HEK293 (cell line): ENCODE results near the gene STOML3.
A peak's percentile ranks its signal among the peaks of the same experiment; 100 is the strongest.

ENCODE experiments used
- GLIS1 ChIP-seq: fragments of 450-650 bp; formaldehyde crosslinking; IDR thresholded peaks from 2 replicates; pipeline ENCODE4 v1.5.1; 2016; ENCODE audit warnings: missing biosample characterization, missing genetic modification characterization
- KLF16 ChIP-seq: fragments of 450-650 bp; formaldehyde crosslinking; IDR thresholded peaks from 2 replicates; pipeline ENCODE4 v1.5.1; 2017; ENCODE audit warnings: missing biosample characterization, missing genetic modification characterization
- MZF1 ChIP-seq: fragments of 450-650 bp; formaldehyde crosslinking; IDR thresholded peaks from 2 replicates; pipeline ENCODE4 v1.5.1; 2017; ENCODE audit warnings: missing biosample characterization, missing genetic modification characterization, borderline replicate concordance
- SALL2 ChIP-seq: fragments of 450-650 bp; formaldehyde crosslinking; IDR thresholded peaks from 2 replicates; pipeline ENCODE4 v1.5.0; 2017; ENCODE audit warnings: missing biosample characterization, mild to moderate bottlenecking, missing genetic modification characterization, borderline replicate concordance
- SCRT1 ChIP-seq: fragments of 450-650 bp; formaldehyde crosslinking; IDR thresholded peaks from 2 replicates; pipeline ENCODE4 v1.5.1; 2016; ENCODE audit warnings: missing biosample characterization, missing genetic modification characterization, borderline replicate concordance
- SP3 ChIP-seq: fragments of 450-650 bp; formaldehyde crosslinking; IDR thresholded peaks from 2 replicates; pipeline ENCODE4 v1.5.1; 2016; ENCODE audit warnings: missing biosample characterization, missing genetic modification characterization
- ZBTB21 ChIP-seq: fragments of 450-650 bp; formaldehyde crosslinking; IDR thresholded peaks from 2 replicates; pipeline ENCODE4 v1.5.1; 2017; ENCODE audit warnings: missing biosample characterization, missing genetic modification characterization
- ZFHX2 ChIP-seq: fragments of 450-650 bp; formaldehyde crosslinking; conservative IDR thresholded peaks from 2 replicates; pipeline ENCODE4 v1.5.1; 2016; ENCODE audit warnings: missing biosample characterization, missing genetic modification characterization
- ZNF10 ChIP-seq: fragments of 450-650 bp; formaldehyde crosslinking; IDR thresholded peaks from 2 replicates; pipeline ENCODE4 v1.5.1; 2017; ENCODE audit warnings: missing biosample characterization, missing genetic modification characterization
- ZNF114 ChIP-seq: fragments of 450-650 bp; formaldehyde crosslinking; IDR thresholded peaks from 2 replicates; pipeline ENCODE4 v1.5.0; 2017; ENCODE audit warnings: missing biosample characterization, missing genetic modification characterization
- ZNF146 ChIP-seq: fragments of 450-650 bp; formaldehyde crosslinking; IDR thresholded peaks from 2 replicates; pipeline ENCODE4 v1.5.1; 2016; ENCODE audit warnings: missing biosample characterization, missing genetic modification characterization
- ZNF23 ChIP-seq: fragments of 450-650 bp; formaldehyde crosslinking; IDR thresholded peaks from 2 replicates; pipeline ENCODE4 v1.5.1; 2016; ENCODE audit warnings: missing biosample characterization, missing genetic modification characterization, borderline replicate concordance
- ZNF24 ChIP-seq: fragments of 450-650 bp; formaldehyde crosslinking; IDR thresholded peaks from 2 replicates; pipeline ENCODE4 v1.5.1; 2016; ENCODE audit warnings: missing biosample characterization, missing genetic modification characterization
- ZNF362 ChIP-seq: fragments of 450-650 bp; formaldehyde crosslinking; IDR thresholded peaks from 2 replicates; pipeline ENCODE4 v1.5.1; 2016; ENCODE audit warnings: missing biosample characterization, missing genetic modification characterization
- ZNF404 ChIP-seq: fragments of 450-650 bp; formaldehyde crosslinking; IDR thresholded peaks from 2 replicates; pipeline ENCODE4 v1.5.1; 2017; ENCODE audit warnings: missing biosample characterization, missing genetic modification characterization
- ZNF549 ChIP-seq: fragments of 450-650 bp; IDR thresholded peaks from 2 replicates; pipeline ENCODE4 v1.5.1; 2018; ENCODE audit warnings: missing biosample characterization, missing genetic modification characterization, mild to moderate bottlenecking, inconsistent platforms, moderate library complexity
- ZNF654 ChIP-seq: fragments of 450-650 bp; formaldehyde crosslinking; IDR thresholded peaks from 2 replicates; pipeline ENCODE4 v1.5.1; 2016; ENCODE audit warnings: low read depth, missing biosample characterization, missing genetic modification characterization
- ZNF776 ChIP-seq: fragments of 450-650 bp; formaldehyde crosslinking; IDR thresholded peaks from 2 replicates; pipeline ENCODE4 v1.5.0; 2017; ENCODE audit warnings: missing biosample characterization, missing genetic modification characterization, borderline replicate concordance
- ZNF843 ChIP-seq: fragments of 450-650 bp; formaldehyde crosslinking; IDR thresholded peaks from 2 replicates; pipeline ENCODE4 v1.5.1; 2016; ENCODE audit warnings: missing biosample characterization, missing genetic modification characterization
- TF ChIP-seq, protein P1 (sequence below): fragments of 450-650 bp; formaldehyde crosslinking; IDR thresholded peaks from 2 replicates; pipeline ENCODE4 v1.5.1; 2016; ENCODE audit warnings: missing biosample characterization, missing genetic modification characterization
- TF ChIP-seq, protein P2 (sequence below): fragments of 450-650 bp; formaldehyde crosslinking; IDR thresholded peaks from 2 replicates; pipeline ENCODE4 v1.5.1; 2017; ENCODE audit warnings: missing biosample characterization, mild to moderate bottlenecking, missing genetic modification characterization, moderate library complexity
- TF ChIP-seq, protein P3 (sequence below): fragments of 450-650 bp; formaldehyde crosslinking; IDR thresholded peaks from 2 replicates; pipeline ENCODE4 v1.5.0; 2017; ENCODE audit warnings: missing biosample characterization, missing genetic modification characterization, borderline replicate concordance
- TF ChIP-seq, protein P4 (sequence below): fragments of 450-650 bp; formaldehyde crosslinking; IDR thresholded peaks from 2 replicates; pipeline ENCODE4 v1.5.1; 2016; ENCODE audit warnings: missing biosample characterization, missing genetic modification characterization
- TF ChIP-seq, protein P5 (sequence below): fragments of 450-650 bp; formaldehyde crosslinking; IDR thresholded peaks from 2 replicates; pipeline ENCODE4 v1.5.1; 2016; ENCODE audit warnings: missing biosample characterization, missing genetic modification characterization
- TF ChIP-seq, protein P6 (sequence below): fragments of 450-650 bp; formaldehyde crosslinking; IDR thresholded peaks from 2 replicates; pipeline ENCODE4 v1.5.1; 2016; ENCODE audit warnings: missing biosample characterization, missing genetic modification characterization, borderline replicate concordance

Gene STOML3

GRCh38 chr13:39037880-39038568, 47.4 kb upstream of the STOML3 start, which contains the start of the genes NHLRC3 and PROSER1 (continued):
- TF ChIP-seq, protein P1, sequence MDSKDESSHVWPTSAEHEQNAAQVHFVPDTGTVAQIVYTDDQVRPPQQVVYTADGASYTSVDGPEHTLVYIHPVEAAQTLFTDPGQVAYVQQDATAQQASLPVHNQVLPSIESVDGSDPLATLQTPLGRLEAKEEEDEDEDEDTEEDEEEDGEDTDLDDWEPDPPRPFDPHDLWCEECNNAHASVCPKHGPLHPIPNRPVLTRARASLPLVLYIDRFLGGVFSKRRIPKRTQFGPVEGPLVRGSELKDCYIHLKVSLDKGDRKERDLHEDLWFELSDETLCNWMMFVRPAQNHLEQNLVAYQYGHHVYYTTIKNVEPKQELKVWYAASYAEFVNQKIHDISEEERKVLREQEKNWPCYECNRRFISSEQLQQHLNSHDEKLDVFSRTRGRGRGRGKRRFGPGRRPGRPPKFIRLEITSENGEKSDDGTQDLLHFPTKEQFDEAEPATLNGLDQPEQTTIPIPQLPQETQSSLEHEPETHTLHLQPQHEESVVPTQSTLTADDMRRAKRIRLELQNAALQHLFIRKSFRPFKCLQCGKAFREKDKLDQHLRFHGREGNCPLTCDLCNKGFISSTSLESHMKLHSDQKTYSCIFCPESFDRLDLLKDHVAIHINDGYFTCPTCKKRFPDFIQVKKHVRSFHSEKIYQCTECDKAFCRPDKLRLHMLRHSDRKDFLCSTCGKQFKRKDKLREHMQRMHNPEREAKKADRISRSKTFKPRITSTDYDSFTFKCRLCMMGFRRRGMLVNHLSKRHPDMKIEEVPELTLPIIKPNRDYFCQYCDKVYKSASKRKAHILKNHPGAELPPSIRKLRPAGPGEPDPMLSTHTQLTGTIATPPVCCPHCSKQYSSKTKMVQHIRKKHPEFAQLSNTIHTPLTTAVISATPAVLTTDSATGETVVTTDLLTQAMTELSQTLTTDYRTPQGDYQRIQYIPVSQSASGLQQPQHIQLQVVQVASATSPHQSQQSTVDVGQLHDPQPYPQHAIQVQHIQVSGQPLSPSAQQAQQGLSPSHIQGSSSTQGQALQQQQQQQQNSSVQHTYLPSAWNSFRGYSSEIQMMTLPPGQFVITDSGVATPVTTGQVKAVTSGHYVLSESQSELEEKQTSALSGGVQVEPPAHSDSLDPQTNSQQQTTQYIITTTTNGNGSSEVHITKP (tag by site-specific recombination) = no peak; the same call in 1 of the 2 replicates
- no peak for TF ChIP-seq SCRT1
- TF ChIP-seq ZNF362 = no peak
- TF ChIP-seq MZF1 (tag by site-specific recombination) = no peak
- no peak for TF ChIP-seq ZNF549 (tag by site-specific recombination)
- no peak for TF ChIP-seq SALL2 (tag by site-specific recombination)
- TF ChIP-seq ZNF24 (tag by site-specific recombination) = peak; percentile 69
- no peak for TF ChIP-seq ZNF843
- TF ChIP-seq, protein P2, sequence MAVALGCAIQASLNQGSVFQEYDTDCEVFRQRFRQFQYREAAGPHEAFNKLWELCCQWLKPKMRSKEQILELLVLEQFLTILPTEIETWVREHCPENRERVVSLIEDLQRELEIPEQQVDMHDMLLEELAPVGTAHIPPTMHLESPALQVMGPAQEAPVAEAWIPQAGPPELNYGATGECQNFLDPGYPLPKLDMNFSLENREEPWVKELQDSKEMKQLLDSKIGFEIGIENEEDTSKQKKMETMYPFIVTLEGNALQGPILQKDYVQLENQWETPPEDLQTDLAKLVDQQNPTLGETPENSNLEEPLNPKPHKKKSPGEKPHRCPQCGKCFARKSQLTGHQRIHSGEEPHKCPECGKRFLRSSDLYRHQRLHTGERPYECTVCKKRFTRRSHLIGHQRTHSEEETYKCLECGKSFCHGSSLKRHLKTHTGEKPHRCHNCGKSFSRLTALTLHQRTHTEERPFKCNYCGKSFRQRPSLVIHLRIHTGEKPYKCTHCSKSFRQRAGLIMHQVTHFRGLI (tag by site-specific recombination) = peak; percentile 73
- TF ChIP-seq, protein P3, sequence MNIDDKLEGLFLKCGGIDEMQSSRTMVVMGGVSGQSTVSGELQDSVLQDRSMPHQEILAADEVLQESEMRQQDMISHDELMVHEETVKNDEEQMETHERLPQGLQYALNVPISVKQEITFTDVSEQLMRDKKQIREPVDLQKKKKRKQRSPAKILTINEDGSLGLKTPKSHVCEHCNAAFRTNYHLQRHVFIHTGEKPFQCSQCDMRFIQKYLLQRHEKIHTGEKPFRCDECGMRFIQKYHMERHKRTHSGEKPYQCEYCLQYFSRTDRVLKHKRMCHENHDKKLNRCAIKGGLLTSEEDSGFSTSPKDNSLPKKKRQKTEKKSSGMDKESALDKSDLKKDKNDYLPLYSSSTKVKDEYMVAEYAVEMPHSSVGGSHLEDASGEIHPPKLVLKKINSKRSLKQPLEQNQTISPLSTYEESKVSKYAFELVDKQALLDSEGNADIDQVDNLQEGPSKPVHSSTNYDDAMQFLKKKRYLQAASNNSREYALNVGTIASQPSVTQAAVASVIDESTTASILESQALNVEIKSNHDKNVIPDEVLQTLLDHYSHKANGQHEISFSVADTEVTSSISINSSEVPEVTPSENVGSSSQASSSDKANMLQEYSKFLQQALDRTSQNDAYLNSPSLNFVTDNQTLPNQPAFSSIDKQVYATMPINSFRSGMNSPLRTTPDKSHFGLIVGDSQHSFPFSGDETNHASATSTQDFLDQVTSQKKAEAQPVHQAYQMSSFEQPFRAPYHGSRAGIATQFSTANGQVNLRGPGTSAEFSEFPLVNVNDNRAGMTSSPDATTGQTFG = no peak
- TF ChIP-seq SP3 (tag by site-specific recombination) = peak; percentile 78
- TF ChIP-seq ZNF23 (tag by site-specific recombination) = no peak
- TF ChIP-seq ZBTB21 (tag by site-specific recombination) = 0 out of 2 replicates have a peak, but pooled peaks have one; percentile 16
- TF ChIP-seq ZFHX2 (tag by site-specific recombination) = no peak
- no peak for TF ChIP-seq ZNF776 (tag by site-specific recombination)
- no peak for TF ChIP-seq ZNF114 (tag by site-specific recombination)
- TF ChIP-seq, protein P4, sequence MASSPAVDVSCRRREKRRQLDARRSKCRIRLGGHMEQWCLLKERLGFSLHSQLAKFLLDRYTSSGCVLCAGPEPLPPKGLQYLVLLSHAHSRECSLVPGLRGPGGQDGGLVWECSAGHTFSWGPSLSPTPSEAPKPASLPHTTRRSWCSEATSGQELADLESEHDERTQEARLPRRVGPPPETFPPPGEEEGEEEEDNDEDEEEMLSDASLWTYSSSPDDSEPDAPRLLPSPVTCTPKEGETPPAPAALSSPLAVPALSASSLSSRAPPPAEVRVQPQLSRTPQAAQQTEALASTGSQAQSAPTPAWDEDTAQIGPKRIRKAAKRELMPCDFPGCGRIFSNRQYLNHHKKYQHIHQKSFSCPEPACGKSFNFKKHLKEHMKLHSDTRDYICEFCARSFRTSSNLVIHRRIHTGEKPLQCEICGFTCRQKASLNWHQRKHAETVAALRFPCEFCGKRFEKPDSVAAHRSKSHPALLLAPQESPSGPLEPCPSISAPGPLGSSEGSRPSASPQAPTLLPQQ (tag by site-specific recombination) = peak; percentile 73; the same call in 1 of the 2 replicates
- no peak for TF ChIP-seq ZNF404 (tag by site-specific recombination)
- no peak for TF ChIP-seq ZNF654
- TF ChIP-seq GLIS1 (tag by site-specific recombination) = 0 out of 2 replicates have a peak, but pooled peaks have one; percentile 8
- TF ChIP-seq, protein P5, sequence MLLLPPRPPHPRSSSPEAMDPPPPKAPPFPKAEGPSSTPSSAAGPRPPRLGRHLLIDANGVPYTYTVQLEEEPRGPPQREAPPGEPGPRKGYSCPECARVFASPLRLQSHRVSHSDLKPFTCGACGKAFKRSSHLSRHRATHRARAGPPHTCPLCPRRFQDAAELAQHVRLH (tag by site-specific recombination) = no peak; the same call in 1 of the 2 replicates
- peak; percentile 95 for TF ChIP-seq ZNF10
- no peak for TF ChIP-seq KLF16 (tag by site-specific recombination)
- TF ChIP-seq ZNF146 (tag by site-specific recombination) = peak; percentile 26; the same call in 1 of the 2 replicates
- TF ChIP-seq, protein P6, sequence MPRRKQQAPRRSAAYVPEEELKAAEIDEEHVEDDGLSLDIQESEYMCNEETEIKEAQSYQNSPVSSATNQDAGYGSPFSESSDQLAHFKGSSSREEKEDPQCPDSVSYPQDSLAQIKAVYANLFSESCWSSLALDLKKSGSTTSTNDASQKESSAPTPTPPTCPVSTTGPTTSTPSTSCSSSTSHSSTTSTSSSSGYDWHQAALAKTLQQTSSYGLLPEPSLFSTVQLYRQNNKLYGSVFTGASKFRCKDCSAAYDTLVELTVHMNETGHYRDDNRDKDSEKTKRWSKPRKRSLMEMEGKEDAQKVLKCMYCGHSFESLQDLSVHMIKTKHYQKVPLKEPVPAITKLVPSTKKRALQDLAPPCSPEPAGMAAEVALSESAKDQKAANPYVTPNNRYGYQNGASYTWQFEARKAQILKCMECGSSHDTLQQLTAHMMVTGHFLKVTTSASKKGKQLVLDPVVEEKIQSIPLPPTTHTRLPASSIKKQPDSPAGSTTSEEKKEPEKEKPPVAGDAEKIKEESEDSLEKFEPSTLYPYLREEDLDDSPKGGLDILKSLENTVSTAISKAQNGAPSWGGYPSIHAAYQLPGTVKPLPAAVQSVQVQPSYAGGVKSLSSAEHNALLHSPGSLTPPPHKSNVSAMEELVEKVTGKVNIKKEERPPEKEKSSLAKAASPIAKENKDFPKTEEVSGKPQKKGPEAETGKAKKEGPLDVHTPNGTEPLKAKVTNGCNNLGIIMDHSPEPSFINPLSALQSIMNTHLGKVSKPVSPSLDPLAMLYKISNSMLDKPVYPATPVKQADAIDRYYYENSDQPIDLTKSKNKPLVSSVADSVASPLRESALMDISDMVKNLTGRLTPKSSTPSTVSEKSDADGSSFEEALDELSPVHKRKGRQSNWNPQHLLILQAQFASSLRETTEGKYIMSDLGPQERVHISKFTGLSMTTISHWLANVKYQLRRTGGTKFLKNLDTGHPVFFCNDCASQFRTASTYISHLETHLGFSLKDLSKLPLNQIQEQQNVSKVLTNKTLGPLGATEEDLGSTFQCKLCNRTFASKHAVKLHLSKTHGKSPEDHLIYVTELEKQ (tag by site-specific recombination) = no peak
